ENCODE results near the gene KSR1. TPM values are rescaled to one million over a fixed set of nuclear protein-coding genes. Genes with fewer than 3 reads are reported as not detected.
"Not testable (repeated sequence)": the region's sequence is repeated elsewhere in the genome, so short reads cannot be mapped to it uniquely, and the experiment has no call there.

The KSR1 gene
- total and polyA plus RNA-seq, 2 experiments from 2014 or later, result 0.98 to 2.5 TPM

GRCh38 chr17:27640790-27641189 lies 184.5 kb downstream of the KSR1 start:
- in situ Hi-C loops (cut with MboI), result loop anchor here (25.0 kb wide), 1 partner anchor 103 kb away; no protein-coding TSS in a partner anchor
- Histone ChIP-seq H3K9me2 (ENCODE audit: insufficient read depth) (no peaks in the 10 kb centered on the region), H3K27me3 (replicated peaks; ENCODE audit: insufficient read depth) (no peaks in the 10 kb centered on the region), H3K27ac (no peak overlapping the region), H3F3A (ENCODE audit: insufficient read depth) (no peaks in the 10 kb centered on the region), H4K20me1 (ENCODE audit: insufficient read depth) (no peaks in the 10 kb centered on the region), H3K4me3 (no peak overlapping the region), H3K9me3 (ENCODE audit: low read depth) (no peaks in the 10 kb centered on the region), H3K4me2 (ENCODE audit: unreplicated experiment) (no peak overlapping the region), H3K79me2 (ENCODE audit: insufficient read depth) (no peaks in the 10 kb centered on the region), H2AFZ (no peak overlapping the region), H3K36me3 (ENCODE audit: low read depth) (no peaks in the 10 kb centered on the region), H3K4me1 (ENCODE audit: insufficient read depth) (no peaks in the 10 kb centered on the region), H3K9ac (no peak overlapping the region)
- WGBS, 2 experiments (ENCODE audit: low coverage in 1 of 2, low lambda C conversion rate in 2 of 2, missing lambda C conversion rate in 2 of 2), result 67 to 73% methylated on average over 4 of the region's 4 CpGs
- DNase-seq, result no peak
- TF ChIP-seq EZH2phosphoT487 (IDR thresholded peaks at IDR 0.05; ENCODE audit: insufficient read depth, low read depth), result no peak
- TF ChIP-seq EZH2 (IDR thresholded peaks at IDR 0.05; ENCODE audit: insufficient read depth, poor library complexity, severe bottlenecking), result no peak

- no peaks in the 10 kb centered on the region for H3F3A ChIP-seq (ENCODE audit: insufficient read depth)
- H3K9ac ChIP-seq, result no peak overlapping the region
- WGBS, 2 experiments (ENCODE audit: low coverage in 1 of 2, low lambda C conversion rate in 2 of 2, missing lambda C conversion rate in 2 of 2), result 42 to 44% methylated on average over 9 of the region's 9 CpGs
- in situ Hi-C loops (cut with MboI), result loop anchor here (25.0 kb wide), 1 partner anchor 107 kb away; no protein-coding TSS in a partner anchor
- no peak overlapping the region for H3K27ac ChIP-seq
- H2AFZ ChIP-seq, result no peak overlapping the region
- no peaks in the 10 kb centered on the region for H4K20me1 ChIP-seq (ENCODE audit: insufficient read depth)
- H3K4me2 ChIP-seq (ENCODE audit: unreplicated experiment), result no peak overlapping the region
- no peak overlapping the region for H3K4me3 ChIP-seq
- TF ChIP-seq EZH2phosphoT487 (IDR thresholded peaks at IDR 0.05; ENCODE audit: insufficient read depth, low read depth) (no peak), EZH2 (IDR thresholded peaks at IDR 0.05; ENCODE audit: insufficient read depth, poor library complexity, severe bottlenecking) (no peak)
- H3K9me3 ChIP-seq (ENCODE audit: low read depth), result no peaks in the 10 kb centered on the region
- no peaks in the 10 kb centered on the region for H3K9me2 ChIP-seq (ENCODE audit: insufficient read depth)
- H3K36me3 ChIP-seq (ENCODE audit: low read depth), result no peaks in the 10 kb centered on the region
- H3K27me3 ChIP-seq (replicated peaks; ENCODE audit: insufficient read depth), result no peaks in the 10 kb centered on the region
- DNase-seq, result peak; percentile 14
- H3K79me2 ChIP-seq (ENCODE audit: insufficient read depth), result no peaks in the 10 kb centered on the region
- no peaks in the 10 kb centered on the region for H3K4me1 ChIP-seq (ENCODE audit: insufficient read depth)
These were observed 188.3 kb downstream of the KSR1 start for GRCh38 chr17:27644586-27644985.

DNA sequence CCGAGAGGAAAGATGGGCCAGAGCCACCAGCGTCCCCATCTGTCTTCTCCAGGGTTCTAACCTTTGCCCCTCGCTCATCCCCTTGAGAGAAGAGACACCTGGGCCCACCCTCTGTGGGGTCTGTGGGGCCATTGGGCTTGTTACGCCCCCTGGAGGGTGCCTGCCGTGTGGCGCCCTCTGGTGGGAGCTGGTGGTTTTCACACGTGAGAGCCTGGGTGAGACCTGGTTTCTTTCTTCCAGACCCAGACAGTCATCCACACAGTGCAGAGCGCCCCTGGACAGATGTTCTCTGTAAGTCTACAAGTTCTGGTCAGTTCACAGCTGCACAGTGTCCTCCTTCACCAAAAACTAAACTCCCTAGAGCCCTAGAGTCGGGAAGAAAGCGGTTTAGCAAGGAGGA lies 189.4 kb downstream of the KSR1 start:
- H3K4me3 ChIP-seq; H3K27me3 ChIP-seq (replicated peaks; ENCODE audit: insufficient read depth); H3K9ac ChIP-seq; H3K9me3 ChIP-seq (ENCODE audit: low read depth); H3K9me2 ChIP-seq (ENCODE audit: insufficient read depth); H3K36me3 ChIP-seq (ENCODE audit: low read depth); DNase-seq; H4K20me1 ChIP-seq (ENCODE audit: insufficient read depth); H3K4me1 ChIP-seq (ENCODE audit: insufficient read depth); H3K27ac ChIP-seq; H3K4me2 ChIP-seq (ENCODE audit: unreplicated experiment); H3K79me2 ChIP-seq (ENCODE audit: insufficient read depth); H3F3A ChIP-seq (ENCODE audit: insufficient read depth); H2AFZ ChIP-seq: not testable (repeated sequence)
- in situ Hi-C loops (cut with MboI), result loop anchor here (25.0 kb wide), 1 partner anchor 108 kb away; no protein-coding TSS in a partner anchor
- 81 to 96% methylated on average over 3 of the region's 10 CpGs for WGBS, 2 experiments (ENCODE audit: low coverage in 1 of 2, low lambda C conversion rate in 2 of 2, missing lambda C conversion rate in 2 of 2)

DNA sequence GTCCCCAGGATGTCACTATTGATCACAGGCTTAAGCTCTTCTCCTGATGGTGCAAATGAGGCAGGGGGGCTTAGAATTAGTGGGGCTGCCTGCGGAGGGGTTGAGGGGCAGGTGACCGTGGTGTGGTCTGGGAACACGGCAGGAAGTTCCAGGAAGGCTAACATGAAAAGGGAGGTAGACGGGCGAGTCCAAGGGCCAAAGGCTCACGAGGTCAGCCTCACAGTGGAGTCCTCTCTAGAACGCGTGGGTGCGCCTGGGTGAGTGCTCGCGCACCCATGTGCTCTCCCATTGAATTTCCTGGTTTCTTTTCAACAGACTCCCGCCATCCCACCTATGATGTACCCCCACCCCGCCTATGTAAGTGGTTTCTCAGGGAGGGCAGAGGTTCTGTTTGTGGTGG lies 190.0 kb downstream of the KSR1 start:
- H3K36me3 ChIP-seq (ENCODE audit: low read depth), result no peaks in the 10 kb centered on the region
- no peaks in the 10 kb centered on the region for H3K9me2 ChIP-seq (ENCODE audit: insufficient read depth)
- H2AFZ ChIP-seq, result no peak overlapping the region
- in situ Hi-C loops (cut with MboI), result loop anchor here (25.0 kb wide), 1 partner anchor 109 kb away; no protein-coding TSS in a partner anchor
- H3K4me2 ChIP-seq (ENCODE audit: unreplicated experiment), result no peak overlapping the region
- H3K27ac ChIP-seq, result no peak overlapping the region
- H4K20me1 ChIP-seq (ENCODE audit: insufficient read depth), result no peaks in the 10 kb centered on the region
- H3F3A ChIP-seq (ENCODE audit: insufficient read depth), result no peaks in the 10 kb centered on the region
- WGBS, 2 experiments (ENCODE audit: low coverage in 1 of 2, low lambda C conversion rate in 2 of 2, missing lambda C conversion rate in 2 of 2), result 89 to 90% methylated on average over 12 to 13 of the region's 13 CpGs
- no peaks in the 10 kb centered on the region for H3K27me3 ChIP-seq (replicated peaks; ENCODE audit: insufficient read depth)
- no peak overlapping the region for H3K4me3 ChIP-seq
- TF ChIP-seq EZH2phosphoT487 (IDR thresholded peaks at IDR 0.05; ENCODE audit: insufficient read depth, low read depth), result no peak
- no peak for TF ChIP-seq EZH2 (IDR thresholded peaks at IDR 0.05; ENCODE audit: insufficient read depth, poor library complexity, severe bottlenecking)
- DNase-seq, result no peak
- no peak overlapping the region for H3K9ac ChIP-seq
- H3K9me3 ChIP-seq (ENCODE audit: low read depth), result no peaks in the 10 kb centered on the region
- H3K4me1 ChIP-seq (ENCODE audit: insufficient read depth), result no peaks in the 10 kb centered on the region
- H3K79me2 ChIP-seq (ENCODE audit: insufficient read depth), result no peaks in the 10 kb centered on the region

GRCh38 chr17:27647765-27648164 lies 191.5 kb downstream of the KSR1 start:
- no peak overlapping the region for H3K4me3 ChIP-seq
- in situ Hi-C loops (cut with MboI), result loop anchor here (25.0 kb wide), 1 partner anchor 110 kb away; no protein-coding TSS in a partner anchor
- no peak overlapping the region for H3K9ac ChIP-seq
- no peak for DNase-seq
- H3F3A ChIP-seq (ENCODE audit: insufficient read depth), result no peaks in the 10 kb centered on the region
- H3K27me3 ChIP-seq (replicated peaks; ENCODE audit: insufficient read depth), result no peaks in the 10 kb centered on the region
- H3K4me2 ChIP-seq (ENCODE audit: unreplicated experiment), result no peak overlapping the region
- no peaks in the 10 kb centered on the region for H3K4me1 ChIP-seq (ENCODE audit: insufficient read depth)
- H2AFZ ChIP-seq, result no peak overlapping the region
- no peak overlapping the region for H3K27ac ChIP-seq
- H3K9me2 ChIP-seq (ENCODE audit: insufficient read depth), result no peaks in the 10 kb centered on the region
- H4K20me1 ChIP-seq (ENCODE audit: insufficient read depth), result no peaks in the 10 kb centered on the region
- no peaks in the 10 kb centered on the region for H3K79me2 ChIP-seq (ENCODE audit: insufficient read depth)
- no peaks in the 10 kb centered on the region for H3K36me3 ChIP-seq (ENCODE audit: low read depth)
- TF ChIP-seq EZH2 (IDR thresholded peaks at IDR 0.05; ENCODE audit: insufficient read depth, poor library complexity, severe bottlenecking), result no peak
- no peak for TF ChIP-seq EZH2phosphoT487 (IDR thresholded peaks at IDR 0.05; ENCODE audit: insufficient read depth, low read depth)
- no peaks in the 10 kb centered on the region for H3K9me3 ChIP-seq (ENCODE audit: low read depth)
- WGBS, 2 experiments (ENCODE audit: low coverage in 1 of 2, low lambda C conversion rate in 2 of 2, missing lambda C conversion rate in 2 of 2), result 55 to 56% methylated on average over 9 of the region's 9 CpGs

- not testable (repeated sequence) for H3K36me3 ChIP-seq (ENCODE audit: low read depth); DNase-seq; H3K79me2 ChIP-seq (ENCODE audit: insufficient read depth); H3K4me2 ChIP-seq (ENCODE audit: unreplicated experiment); H3K27me3 ChIP-seq (replicated peaks; ENCODE audit: insufficient read depth); H3K4me3 ChIP-seq; H4K20me1 ChIP-seq (ENCODE audit: insufficient read depth); H2AFZ ChIP-seq; H3K9ac ChIP-seq; H3K4me1 ChIP-seq (ENCODE audit: insufficient read depth); H3K9me3 ChIP-seq (ENCODE audit: low read depth); H3F3A ChIP-seq (ENCODE audit: insufficient read depth); H3K27ac ChIP-seq; H3K9me2 ChIP-seq (ENCODE audit: insufficient read depth)
- WGBS, 2 experiments (ENCODE audit: low coverage in 1 of 2, low lambda C conversion rate in 2 of 2, missing lambda C conversion rate in 2 of 2), result 64 to 76% methylated on average over 3 to 4 of the region's 5 CpGs
- in situ Hi-C loops (cut with MboI), result loop anchor here (25.0 kb wide), 1 partner anchor 112 kb away; no protein-coding TSS in a partner anchor
These were observed 192.9 kb downstream of the KSR1 start for GRCh38 chr17:27649111-27649571.

All from GM23248 (cell line).